ENCODE data around the gene GPR17.
A peak's percentile ranks its signal among the peaks of the same experiment; 100 is the strongest.

Gene GPR17

GRCh38 chr2:127669056-127669455, 23.1 kb downstream of the GPR17 start:
- no peak overlapping the region for H3K4me2 ChIP-seq (ENCODE audit: low read length, poor library complexity, severe bottlenecking)
- no peak for DNase-seq
- no peak overlapping the region for H2BK12ac ChIP-seq (ENCODE audit: low read length in 2 of 2)
- H3K4me1 ChIP-seq (ENCODE audit: control insufficient read depth, insufficient read depth, low read depth, low read length), result peaks cover 19% of the 10 kb centered on the region
- H3K4me3 ChIP-seq (ENCODE audit: insufficient read depth in 1 of 2, low read depth in 1 of 2, low read length in 2 of 2), result no peak overlapping the region
- H3K9ac ChIP-seq (ENCODE audit: low read length), result no peak overlapping the region
- H2AFZ ChIP-seq (ENCODE audit: low read depth, low read length), result no peak overlapping the region
- H3K14ac ChIP-seq (ENCODE audit: low read length in 2 of 2), result no peak overlapping the region
- no peak overlapping the region for H4K91ac ChIP-seq (ENCODE audit: low read length)
- no peak overlapping the region for H2BK5ac ChIP-seq (ENCODE audit: low read depth, low read length, poor library complexity, severe bottlenecking)
- no peak overlapping the region for H3K23ac ChIP-seq (ENCODE audit: low read length in 2 of 2)
- H3K79me1 ChIP-seq (replicated peaks; ENCODE audit: low read length, poor library complexity, severe bottlenecking), result peaks cover 14% of the 10 kb centered on the region
- no peak overlapping the region for H3K18ac ChIP-seq (ENCODE audit: low read depth in 1 of 2, low read length in 2 of 2)
- peaks cover 3% of the 10 kb centered on the region for H3K9me3 ChIP-seq (ENCODE audit: control insufficient read depth, low read length)
- no peak overlapping the region for H2AK5ac ChIP-seq (ENCODE audit: low read length, severe bottlenecking)
- H3K36me3 ChIP-seq (ENCODE audit: control insufficient read depth in 1 of 2, insufficient read depth in 2 of 2, low read depth in 1 of 2, low read length in 2 of 2), result peaks cover 0 to 17% of the 10 kb centered on the region in 2 experiments
- no peak overlapping the region for H4K8ac ChIP-seq (ENCODE audit: low read length)
- H2BK120ac ChIP-seq (ENCODE audit: low read depth, low read length), result no peak overlapping the region
- WGBS, result 97% methylated on average over 6 of the region's 7 CpGs
- H2BK15ac ChIP-seq (ENCODE audit: low read depth, poor library complexity, severe bottlenecking), result no peak overlapping the region
- no peak overlapping the region for H3K27ac ChIP-seq (ENCODE audit: low read length, poor library complexity, severe bottlenecking)
- H3K4ac ChIP-seq (ENCODE audit: low read depth in 1 of 2, low read length in 2 of 2), result no peak overlapping the region
- peaks cover 9 to 20% of the 10 kb centered on the region in 2 experiments for H3K27me3 ChIP-seq (ENCODE audit: control insufficient read depth in 1 of 2, insufficient read depth in 1 of 2, low read length in 2 of 2)

GRCh38 chr2:127670055-127670956, 24.4 kb downstream of the GPR17 start:
- Histone ChIP-seq H2BK120ac (ENCODE audit: low read depth, low read length) (no peak overlapping the region), H3K36me3 (ENCODE audit: control insufficient read depth in 1 of 2, insufficient read depth in 2 of 2, low read depth in 1 of 2, low read length in 2 of 2) (peaks cover 0 to 17% of the 10 kb centered on the region in 2 experiments), H2AK5ac (ENCODE audit: low read length, severe bottlenecking) (no peak overlapping the region), H3K18ac (ENCODE audit: low read depth in 1 of 2, low read length in 2 of 2) (no peak overlapping the region), H2BK12ac (ENCODE audit: low read length in 2 of 2) (no peak overlapping the region), H3K27ac (ENCODE audit: low read length, poor library complexity, severe bottlenecking) (no peak overlapping the region), H3K9ac (ENCODE audit: low read length) (no peak overlapping the region), H3K9me3 (ENCODE audit: control insufficient read depth, low read length) (peaks cover 3% of the 10 kb centered on the region), H2BK5ac (ENCODE audit: low read depth, low read length, poor library complexity, severe bottlenecking) (no peak overlapping the region), H3K23ac (ENCODE audit: low read length in 2 of 2) (no peak overlapping the region), H3K4me1 (ENCODE audit: control insufficient read depth, insufficient read depth, low read depth, low read length) (peaks cover 20% of the 10 kb centered on the region), H3K4ac (ENCODE audit: low read depth in 1 of 2, low read length in 2 of 2) (no peak overlapping the region), H4K91ac (ENCODE audit: low read length) (no peak overlapping the region), H3K4me3 (ENCODE audit: insufficient read depth in 1 of 2, low read depth in 1 of 2, low read length in 2 of 2) (no peak overlapping the region), H4K8ac (ENCODE audit: low read length) (no peak overlapping the region), H3K27me3 (ENCODE audit: control insufficient read depth in 1 of 2, insufficient read depth in 1 of 2, low read length in 2 of 2) (peaks cover 7 to 10% of the 10 kb centered on the region in 2 experiments), H2BK15ac (ENCODE audit: low read depth, poor library complexity, severe bottlenecking) (no peak overlapping the region), H3K79me1 (replicated peaks; ENCODE audit: low read length, poor library complexity, severe bottlenecking) (peaks cover 14% of the 10 kb centered on the region), H2AFZ (ENCODE audit: low read depth, low read length) (no peak overlapping the region), H3K4me2 (ENCODE audit: low read length, poor library complexity, severe bottlenecking) (no peak overlapping the region), H3K14ac (ENCODE audit: low read length in 2 of 2) (no peak overlapping the region)
- DNase-seq, result no peak
- 92% methylated on average over 8 of the region's 10 CpGs for WGBS

GRCh38 chr2:127670957-127671290, 25.0 kb downstream of the GPR17 start:
- H3K14ac ChIP-seq (ENCODE audit: low read length in 2 of 2), result no peak overlapping the region
- peaks cover 3% of the 10 kb centered on the region for H3K9me3 ChIP-seq (ENCODE audit: control insufficient read depth, low read length)
- no peak overlapping the region for H2AFZ ChIP-seq (ENCODE audit: low read depth, low read length)
- no peak overlapping the region for H4K8ac ChIP-seq (ENCODE audit: low read length)
- peaks cover 23% of the 10 kb centered on the region for H3K4me1 ChIP-seq (ENCODE audit: control insufficient read depth, insufficient read depth, low read depth, low read length)
- no peak overlapping the region for H3K23ac ChIP-seq (ENCODE audit: low read length in 2 of 2)
- H4K91ac ChIP-seq (ENCODE audit: low read length), result no peak overlapping the region
- H3K27ac ChIP-seq (ENCODE audit: low read length, poor library complexity, severe bottlenecking), result no peak overlapping the region
- H3K79me1 ChIP-seq (replicated peaks; ENCODE audit: low read length, poor library complexity, severe bottlenecking), result peaks cover 11% of the 10 kb centered on the region
- peaks cover 0 to 17% of the 10 kb centered on the region in 2 experiments for H3K36me3 ChIP-seq (ENCODE audit: control insufficient read depth in 1 of 2, insufficient read depth in 2 of 2, low read depth in 1 of 2, low read length in 2 of 2)
- no peak overlapping the region for H2BK120ac ChIP-seq (ENCODE audit: low read depth, low read length)
- H2BK5ac ChIP-seq (ENCODE audit: low read depth, low read length, poor library complexity, severe bottlenecking), result no peak overlapping the region
- H2BK12ac ChIP-seq (ENCODE audit: low read length in 2 of 2), result no peak overlapping the region
- peaks cover 6 to 11% of the 10 kb centered on the region in 2 experiments for H3K27me3 ChIP-seq (ENCODE audit: control insufficient read depth in 1 of 2, insufficient read depth in 1 of 2, low read length in 2 of 2)
- no peak overlapping the region for H3K18ac ChIP-seq (ENCODE audit: low read depth in 1 of 2, low read length in 2 of 2)
- H3K9ac ChIP-seq (ENCODE audit: low read length), result no peak overlapping the region
- no peak for DNase-seq
- no peak overlapping the region for H2BK15ac ChIP-seq (ENCODE audit: low read depth, poor library complexity, severe bottlenecking)
- no peak overlapping the region for H2AK5ac ChIP-seq (ENCODE audit: low read length, severe bottlenecking)
- H3K4me2 ChIP-seq (ENCODE audit: low read length, poor library complexity, severe bottlenecking), result no peak overlapping the region
- WGBS, result 100% methylated on average over 2 of the region's 5 CpGs
- H3K4ac ChIP-seq (ENCODE audit: low read depth in 1 of 2, low read length in 2 of 2), result no peak overlapping the region
- no peak overlapping the region for H3K4me3 ChIP-seq (ENCODE audit: insufficient read depth in 1 of 2, low read depth in 1 of 2, low read length in 2 of 2)

- no peak overlapping the region for H3K4me3 ChIP-seq (ENCODE audit: insufficient read depth in 1 of 2, low read depth in 1 of 2, low read length in 2 of 2)
- peaks cover 3% of the 10 kb centered on the region for H3K9me3 ChIP-seq (ENCODE audit: control insufficient read depth, low read length)
- H2AFZ ChIP-seq (ENCODE audit: low read depth, low read length), result no peak overlapping the region
- 93% methylated on average over 13 of the region's 14 CpGs for WGBS
- no peak overlapping the region for H2BK5ac ChIP-seq (ENCODE audit: low read depth, low read length, poor library complexity, severe bottlenecking)
- no peak overlapping the region for H4K8ac ChIP-seq (ENCODE audit: low read length)
- peaks cover 26% of the 10 kb centered on the region for H3K4me1 ChIP-seq (ENCODE audit: control insufficient read depth, insufficient read depth, low read depth, low read length)
- peaks cover 4 to 19% of the 10 kb centered on the region in 2 experiments for H3K27me3 ChIP-seq (ENCODE audit: control insufficient read depth in 1 of 2, insufficient read depth in 1 of 2, low read length in 2 of 2)
- H3K36me3 ChIP-seq (ENCODE audit: control insufficient read depth in 1 of 2, insufficient read depth in 2 of 2, low read depth in 1 of 2, low read length in 2 of 2), result peaks cover 0 to 17% of the 10 kb centered on the region in 2 experiments
- H2BK15ac ChIP-seq (ENCODE audit: low read depth, poor library complexity, severe bottlenecking), result peak overlapping the region; percentile 41
- H3K4ac ChIP-seq (ENCODE audit: low read depth in 1 of 2, low read length in 2 of 2), result no peak overlapping the region
- no peak overlapping the region for H3K27ac ChIP-seq (ENCODE audit: low read length, poor library complexity, severe bottlenecking)
- H3K14ac ChIP-seq (ENCODE audit: low read length in 2 of 2), result peak overlapping the region in 1 of 2 experiments; percentile 48
- H2AK5ac ChIP-seq (ENCODE audit: low read length, severe bottlenecking), result no peak overlapping the region
- H3K23ac ChIP-seq (ENCODE audit: low read length in 2 of 2), result peak overlapping the region in 1 of 2 experiments; percentile 70
- no peak for DNase-seq
- peak overlapping the region in 1 of 2 experiments; percentile 42 for H2BK12ac ChIP-seq (ENCODE audit: low read length in 2 of 2)
- no peak overlapping the region for H2BK120ac ChIP-seq (ENCODE audit: low read depth, low read length)
- no peak overlapping the region for H3K4me2 ChIP-seq (ENCODE audit: low read length, poor library complexity, severe bottlenecking)
- no peak overlapping the region for H4K91ac ChIP-seq (ENCODE audit: low read length)
- peaks cover 11% of the 10 kb centered on the region for H3K79me1 ChIP-seq (replicated peaks; ENCODE audit: low read length, poor library complexity, severe bottlenecking)
- H3K18ac ChIP-seq (ENCODE audit: low read depth in 1 of 2, low read length in 2 of 2), result peak overlapping the region in 1 of 2 experiments; percentile 5
- H3K9ac ChIP-seq (ENCODE audit: low read length), result no peak overlapping the region
These were observed 25.8 kb downstream of the GPR17 start for GRCh38 chr2:127671557-127672302.

All from mesenchymal stem cell (in vitro differentiated cells and primary cell).